AG10803 (cell line): ENCODE results near the gene NUTF2.
"Not testable (repeated sequence)": the region's sequence is repeated elsewhere in the genome, so short reads cannot be mapped to it uniquely, and the experiment has no call there.

Experiments used
- DNase-seq: peaks from one replicate; pipeline ENCODE4 v3.0.0; 2010; ENCODE audit warnings: low read depth
- H3K4me3 ChIP-seq: 2 replicates; pipeline ENCODE4 v1.5.1; 2011; ENCODE audit warnings: mild to moderate bottlenecking, low read length, control low read depth
- CTCF ChIP-seq: conservative IDR thresholded peaks from 2 replicates; pipeline ENCODE4 v1.5.1; 2011; ENCODE audit warnings: mild to moderate bottlenecking, low read length, control low read depth, inconsistent platforms

NUTF2 gene

GRCh38 chr16:67857547-67858233, 11.0 kb downstream of the NUTF2 start:
- TF ChIP-seq CTCF = no peak
- DNase-seq = peak; percentile 99
- no peak overlapping the region for H3K4me3 ChIP-seq

DNA sequence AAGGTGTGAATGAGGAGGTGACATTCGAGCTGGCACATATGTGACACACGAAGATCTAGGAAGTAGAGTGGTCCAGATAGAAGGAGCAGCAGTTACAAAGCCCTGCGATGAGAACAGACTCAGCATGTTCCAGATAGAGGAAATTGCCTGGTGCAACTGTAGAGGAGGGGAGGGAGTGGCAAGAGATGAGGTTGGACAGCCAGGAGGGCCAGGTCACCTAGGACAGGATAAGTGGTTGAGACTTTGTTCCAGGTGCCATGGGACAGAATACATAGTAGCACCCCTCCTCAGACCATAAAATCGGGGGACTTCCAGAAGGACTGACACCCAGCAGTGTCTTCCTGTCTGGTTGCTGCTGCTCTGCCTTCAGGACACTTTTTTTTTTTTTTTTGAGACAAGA, 11.8 kb downstream of the NUTF2 start:
- no peak overlapping the region for H3K4me3 ChIP-seq
- TF ChIP-seq CTCF = no peak
- DNase-seq = no peak

DNA sequence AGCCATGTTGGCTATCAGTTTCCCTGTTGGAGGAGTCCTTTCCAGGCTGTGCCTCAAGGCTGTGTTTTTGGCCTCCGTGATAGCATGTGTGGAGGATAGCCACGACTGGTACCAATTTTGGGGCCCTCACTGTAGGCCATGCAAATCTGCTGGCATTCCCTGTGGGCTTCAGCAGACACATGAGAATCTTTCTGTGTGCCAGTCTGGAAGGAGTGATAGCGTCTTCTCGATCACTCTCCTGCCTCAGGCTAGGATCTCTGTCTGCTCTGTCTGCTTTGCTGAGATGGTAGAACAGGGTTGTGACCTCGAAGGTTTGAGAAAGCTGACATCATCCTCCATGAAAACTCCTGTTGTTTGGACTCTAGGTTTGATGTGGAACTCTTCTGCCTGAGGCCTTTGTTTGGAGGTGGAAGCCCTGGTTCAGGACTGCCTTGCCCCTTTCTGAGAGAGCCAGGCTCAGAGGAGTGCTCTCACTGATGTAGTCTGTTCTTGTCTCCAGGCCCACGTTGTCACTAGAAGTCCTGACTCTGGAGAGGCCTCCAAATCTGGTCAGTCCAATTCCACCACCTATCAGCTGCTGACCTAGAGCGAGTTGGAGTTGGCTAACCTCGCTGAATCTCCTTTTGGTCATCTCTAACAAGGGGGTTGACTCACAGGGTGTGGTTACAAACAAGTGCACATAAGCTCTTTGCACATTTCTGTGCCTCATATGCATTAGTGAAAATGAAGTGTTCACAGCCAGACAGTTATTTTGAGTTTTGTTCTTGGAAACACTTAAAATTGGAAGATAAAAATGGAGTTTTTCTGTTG, 14.1 kb downstream of the NUTF2 start:
- DNase-seq = peak; percentile 66
- no peak for TF ChIP-seq CTCF
- H3K4me3 ChIP-seq = no peak overlapping the region

GRCh38 chr16:67861877-67862276, 15.1 kb downstream of the NUTF2 start:
- DNase-seq = no peak
- no peak for TF ChIP-seq CTCF
- H3K4me3 ChIP-seq = no peak overlapping the region

GRCh38 chr16:67862623-67863583, 16.2 kb downstream of the NUTF2 start:
- DNase-seq = peak; percentile 50
- no peak overlapping the region for H3K4me3 ChIP-seq
- no peak for TF ChIP-seq CTCF

GRCh38 chr16:67864044-67864443, 17.3 kb downstream of the NUTF2 start:
- DNase-seq, H3K4me3 ChIP-seq: not testable (repeated sequence)

- no peak for DNase-seq
- H3K4me3 ChIP-seq = no peak overlapping the region
- TF ChIP-seq CTCF = no peak
Measured at GRCh38 chr16:67864594-67864993, 17.9 kb downstream of the NUTF2 start.
